NCI-H345 treated with DMSO at 0.1 percent for 48 hours (cell line): ENCODE measurements around the gene TECR.
"Not testable (repeated sequence)": the region's sequence is repeated elsewhere in the genome, so short reads cannot be mapped to it uniquely, and the experiment has no call there.

ENCODE experiments used
- DNase-seq: peaks from one replicate; lab custom pipeline; 2025; ENCODE audit not compliant: unreplicated experiment; lab: John Stamatoyannopoulos, UW

Gene TECR

DNA sequence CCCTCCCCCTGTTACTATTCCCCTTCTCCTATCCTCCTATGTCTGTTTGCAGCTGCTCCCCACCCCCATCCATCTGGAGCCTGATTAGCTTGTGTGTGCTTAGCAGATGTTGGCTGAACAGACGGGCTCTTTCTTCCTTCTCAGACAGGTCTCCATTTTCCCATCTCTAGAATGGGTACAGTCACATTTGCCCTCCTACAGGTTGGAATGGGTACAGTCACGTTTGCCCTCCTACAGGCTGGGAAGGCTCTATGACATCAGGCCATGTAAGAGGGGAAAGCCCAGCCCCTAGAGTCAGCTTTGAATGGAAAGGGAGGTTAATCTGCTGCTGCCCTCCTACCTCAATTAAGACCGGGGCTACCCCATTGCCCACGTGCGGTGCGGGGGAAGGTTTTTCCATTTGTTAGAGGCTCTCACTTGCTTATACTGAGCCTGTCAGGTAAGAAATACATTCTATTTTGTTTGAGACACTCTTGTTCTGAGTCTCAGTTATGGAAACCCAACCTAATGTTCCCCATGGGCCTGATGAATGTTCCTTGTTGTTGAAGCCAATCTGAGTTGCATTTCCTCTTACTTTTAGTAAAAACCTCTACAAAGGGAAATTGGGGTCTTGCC is 51.3 kb downstream of the TECR start:
- DNase-seq: no peak

DNA sequence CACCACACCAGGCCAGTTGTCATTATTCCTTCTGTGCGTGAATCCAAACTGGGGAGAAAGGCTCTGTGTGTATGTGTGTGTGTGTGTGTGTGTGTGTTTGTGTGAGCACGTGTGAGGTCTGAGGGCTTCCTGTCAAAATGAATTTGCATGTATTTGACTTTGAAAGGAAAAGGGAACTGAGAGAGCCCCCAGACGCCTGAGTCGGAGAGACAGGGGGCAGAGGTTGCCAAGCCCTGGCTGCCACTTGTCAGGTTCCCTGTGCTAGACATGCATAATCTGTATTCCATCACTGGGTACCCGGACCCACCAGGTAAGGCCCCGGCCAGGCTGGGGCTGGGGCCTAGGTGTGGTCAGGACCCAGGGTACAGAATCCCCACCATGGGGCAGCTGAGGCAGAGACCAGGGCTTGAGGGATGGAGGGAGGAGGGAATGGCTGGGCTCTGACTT is 53.5 kb downstream of the TECR start, which contains the start of gene CLEC17A:
Gene CLEC17A (plus strand): TSS at position 191 of the 447 bp plus-strand sequence. CDS start 77 bp downstream, at position 268.
- DNase-seq: no peak

DNA sequence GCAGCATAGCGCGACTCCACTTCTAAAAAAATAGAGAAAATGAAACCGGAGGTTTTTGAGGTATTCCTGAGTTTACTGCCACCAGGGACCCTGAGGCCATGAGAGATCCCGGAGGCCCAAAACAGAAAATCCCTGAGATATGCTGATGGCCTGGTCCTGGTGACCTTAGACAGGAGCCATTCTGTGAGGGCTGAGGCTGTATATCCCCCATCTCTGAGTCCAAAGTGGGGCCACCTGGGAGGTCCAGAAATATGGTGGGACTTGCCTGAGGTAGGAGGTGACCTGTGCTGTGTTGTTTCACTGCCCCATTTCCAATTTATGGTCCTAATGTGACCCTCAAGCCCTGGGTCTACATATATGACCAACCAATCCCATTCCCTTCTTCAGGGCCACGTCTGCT is 55.0 kb downstream of the TECR start:
- DNase-seq: not testable (repeated sequence)

DNA sequence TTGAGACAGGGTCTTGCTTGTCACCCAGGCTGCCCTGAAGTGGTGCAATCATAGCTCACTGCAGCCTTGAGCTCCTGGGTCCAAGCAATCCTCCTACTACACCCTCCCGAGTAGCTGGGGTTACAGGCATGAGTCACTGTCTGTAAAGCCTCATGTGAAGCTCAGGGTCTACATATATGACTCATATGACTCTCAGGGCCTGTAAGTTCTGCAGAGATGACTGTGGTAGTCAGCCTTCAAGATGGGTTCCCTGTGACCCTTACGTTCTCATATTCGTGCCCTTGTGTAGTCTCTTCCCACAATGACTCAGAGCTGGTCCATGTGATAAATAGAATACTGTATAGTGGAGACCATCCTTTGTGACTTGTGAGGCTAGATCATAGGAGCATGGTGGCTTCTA is 55.8 kb downstream of the TECR start:
- DNase-seq: not testable (repeated sequence)

DNA sequence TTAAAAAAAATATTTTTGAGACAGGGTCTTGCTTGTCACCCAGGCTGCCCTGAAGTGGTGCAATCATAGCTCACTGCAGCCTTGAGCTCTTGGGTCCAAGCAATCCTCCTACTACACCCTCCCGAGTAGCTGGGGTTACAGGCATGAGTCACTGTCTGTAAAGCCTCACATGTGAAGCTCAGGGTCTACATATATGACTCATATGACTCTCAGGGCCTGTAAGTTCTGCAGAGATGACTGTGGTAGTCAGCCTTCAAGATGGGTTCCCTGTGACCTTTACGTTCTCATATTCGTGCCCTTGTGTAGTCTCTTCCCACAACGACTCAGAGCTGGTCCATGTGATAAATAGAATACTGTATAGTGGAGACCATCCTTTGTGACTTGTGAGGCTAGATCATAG is 60.0 kb downstream of the TECR start:
- not testable (repeated sequence) for DNase-seq

DNA sequence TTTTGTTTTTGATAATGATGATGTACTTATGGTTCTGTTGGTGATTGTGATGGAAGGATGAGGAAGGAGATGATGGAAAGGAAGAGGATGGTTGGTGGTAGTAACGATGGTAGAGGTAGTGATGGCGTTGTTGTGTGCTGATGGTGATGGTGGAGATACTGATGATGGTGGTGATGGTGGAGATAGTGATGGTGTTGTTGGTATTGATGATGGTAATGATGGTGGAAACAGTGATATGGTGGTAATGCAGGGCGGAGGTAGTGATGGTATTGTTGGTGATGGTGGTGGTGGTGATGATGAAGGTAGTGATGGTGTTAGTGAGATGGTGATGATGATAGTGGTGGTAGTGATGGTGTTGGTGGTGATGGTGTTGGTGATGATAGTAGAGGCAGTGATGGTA is 66.2 kb downstream of the TECR start:
- DNase-seq: no peak

DNA sequence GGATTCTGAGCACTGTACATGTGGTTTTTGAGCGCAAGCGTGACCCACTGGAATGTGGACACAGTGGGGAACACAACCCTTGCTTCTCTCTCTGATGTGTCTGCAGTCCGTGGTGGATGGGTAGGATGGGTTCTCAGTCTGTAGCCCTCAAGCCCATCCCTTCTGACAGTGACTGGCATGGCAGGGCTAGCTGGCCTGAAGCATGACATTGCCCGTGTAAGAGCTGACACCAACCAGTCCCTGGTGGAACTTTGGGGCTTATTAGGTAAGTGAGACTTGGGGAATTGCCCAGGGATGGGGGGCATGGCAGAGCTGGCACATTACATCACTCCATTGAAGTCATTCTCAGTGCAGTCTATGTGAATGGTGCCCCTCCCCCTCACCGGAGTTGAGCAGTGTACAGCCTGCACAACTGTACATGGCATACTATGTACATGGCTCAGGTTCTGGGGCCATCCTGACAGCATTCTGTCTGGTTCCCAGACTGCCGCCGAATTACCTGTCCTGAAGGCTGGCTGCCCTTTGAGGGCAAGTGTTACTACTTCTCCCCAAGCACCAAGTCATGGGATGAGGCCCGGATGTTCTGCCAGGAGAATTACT is 70.3 kb downstream of the TECR start:
- no peak for DNase-seq

DNA sequence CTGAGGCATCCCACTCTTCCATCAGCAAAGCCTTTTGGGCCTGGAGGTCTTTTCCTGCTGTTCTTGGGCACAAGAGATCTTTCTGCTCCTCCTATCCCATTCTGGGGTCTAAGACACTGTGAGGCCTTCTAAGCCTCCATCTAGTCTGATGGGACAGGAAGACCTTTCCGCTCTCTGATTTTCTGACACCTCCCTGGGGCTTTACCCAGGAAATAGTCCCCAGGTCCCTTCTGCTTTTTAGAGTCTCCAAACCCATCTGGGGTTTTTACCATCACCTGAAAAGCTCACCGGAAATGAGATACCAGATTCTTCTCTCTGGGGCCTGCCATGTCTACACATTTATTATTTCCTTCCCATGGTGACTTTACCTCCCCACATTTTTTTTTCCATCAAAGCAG is 74.6 kb downstream of the TECR start:
- DNase-seq: no peak

DNA sequence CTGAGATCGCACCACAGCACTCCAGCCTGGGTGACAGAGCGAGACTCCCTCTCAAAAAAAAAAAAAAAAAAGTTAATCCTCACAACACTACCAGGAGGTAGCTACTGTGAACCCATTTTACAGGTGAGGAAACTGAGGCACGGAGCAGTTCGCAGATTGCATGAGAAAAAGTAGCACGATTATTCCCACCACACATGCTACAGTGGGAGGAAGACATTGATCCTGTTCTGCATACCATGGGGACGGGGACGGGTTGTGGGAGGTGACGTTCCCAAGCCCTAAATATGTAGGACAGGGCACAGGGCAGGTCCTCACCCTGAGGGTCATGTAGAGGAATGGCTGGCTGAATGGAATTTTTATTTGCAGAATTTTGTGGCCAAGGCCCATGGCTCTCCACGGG is 77.2 kb downstream of the TECR start:
- no peak for DNase-seq

DNA sequence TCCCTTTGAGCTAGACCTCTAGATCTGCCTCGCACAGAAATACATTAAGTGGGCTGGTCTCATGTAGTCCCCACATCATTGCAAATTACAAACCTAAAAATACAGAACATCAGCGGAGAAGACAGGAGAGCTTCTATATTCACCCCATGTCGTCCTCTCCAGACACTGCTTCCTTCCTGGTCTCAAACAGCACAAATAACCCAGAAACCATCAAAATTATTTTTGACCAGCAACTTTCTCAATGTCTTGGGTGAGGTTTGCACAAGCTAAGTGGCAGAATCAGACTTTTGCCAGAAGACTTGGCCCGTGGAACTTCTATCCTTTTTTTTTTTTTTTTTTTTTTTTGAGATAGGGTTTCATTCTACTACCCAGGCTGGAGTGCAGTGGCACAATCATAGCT is 81.7 kb downstream of the TECR start:
- no peak for DNase-seq

DNA sequence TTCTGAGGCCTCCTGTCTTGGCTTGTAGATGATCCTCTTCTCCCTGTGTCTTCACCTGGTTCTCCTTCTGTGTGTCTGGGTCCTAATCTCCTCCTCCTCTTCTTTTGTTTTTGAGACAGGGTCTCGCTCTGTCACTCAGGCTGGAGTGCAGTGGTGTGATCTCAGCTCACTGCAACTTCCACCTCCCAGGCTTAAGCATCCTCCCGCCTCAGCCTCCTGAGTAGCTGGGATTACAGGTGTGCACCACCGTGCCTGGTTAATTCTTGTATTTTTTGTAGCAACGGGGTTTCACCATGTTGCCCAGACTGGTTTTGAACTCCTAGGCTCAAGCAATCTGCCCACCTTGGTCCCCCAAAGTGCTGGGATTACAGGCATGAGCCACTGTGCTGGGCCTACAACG is 82.8 kb downstream of the TECR start:
- not testable (repeated sequence) for DNase-seq

DNA sequence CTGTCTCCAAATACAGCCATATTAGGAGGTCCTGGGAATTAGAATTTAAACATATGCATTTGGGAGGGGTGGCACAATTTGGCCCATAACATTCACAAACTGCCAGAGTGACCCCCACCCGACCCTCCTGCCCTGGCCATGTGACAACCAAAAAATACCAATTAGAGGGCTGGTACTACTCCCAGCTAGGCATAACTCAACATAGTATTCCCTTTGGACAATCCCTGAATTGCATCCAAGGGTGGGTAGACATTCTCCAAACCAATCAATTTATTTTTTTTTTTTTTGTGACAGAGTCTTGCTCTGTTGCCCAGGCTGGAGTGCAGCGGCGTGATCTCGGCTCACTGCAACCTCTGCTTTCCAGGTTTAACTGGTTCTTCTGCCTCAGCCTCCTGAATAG is 83.3 kb downstream of the TECR start:
- no peak for DNase-seq

DNA sequence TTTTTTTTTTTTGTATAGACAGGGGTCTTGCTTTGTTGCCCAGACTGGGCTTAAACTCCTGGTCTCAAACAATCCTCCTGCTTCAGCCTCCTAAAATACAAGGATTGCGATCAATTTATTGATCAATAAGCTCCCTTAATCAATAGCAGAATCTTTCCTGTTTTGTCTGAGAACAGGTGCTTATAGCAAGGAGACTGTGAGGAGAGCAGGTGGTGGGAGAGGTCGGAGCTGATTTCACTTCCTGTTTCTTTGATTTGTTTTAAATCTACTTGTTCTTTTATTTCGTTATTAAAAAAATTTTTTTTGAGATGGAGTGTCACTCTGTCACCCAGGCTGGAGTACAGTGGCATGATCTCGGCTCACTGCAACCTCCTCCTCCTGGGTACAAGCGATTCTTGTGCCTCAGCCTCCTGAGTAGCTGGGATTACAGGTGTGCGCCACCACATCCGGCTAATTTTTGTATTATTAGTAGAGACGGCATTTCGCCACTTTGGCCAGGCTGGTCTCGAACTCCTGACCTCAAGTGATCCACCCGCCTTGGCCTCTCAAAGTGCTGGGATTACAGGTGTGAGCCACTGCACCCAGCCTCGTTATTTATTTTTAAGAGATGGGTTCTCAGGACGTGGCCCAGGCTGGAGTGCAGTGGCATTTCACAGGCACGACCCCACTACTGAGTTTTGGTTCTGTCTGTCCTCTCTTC is 84.2 kb downstream of the TECR start:
- not testable (repeated sequence) for DNase-seq

DNA sequence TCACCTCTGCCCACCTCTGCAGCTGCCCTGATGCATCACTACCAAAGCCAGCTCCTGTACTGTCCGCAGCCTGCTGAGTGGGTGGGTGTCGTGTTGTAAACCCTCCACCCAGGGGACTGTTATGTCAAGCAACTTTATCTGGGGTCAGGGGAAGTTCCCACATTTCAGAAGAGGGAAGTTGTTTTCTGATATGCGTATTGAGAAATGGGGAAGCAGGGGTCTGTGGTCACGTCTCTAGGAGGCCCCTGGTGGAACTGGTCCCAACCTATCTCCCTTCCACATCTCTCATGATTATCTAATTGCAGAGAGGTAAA is 84.7 kb downstream of the TECR start:
- no peak for DNase-seq
